HepG2 (cell line): Measurements from ENCODE around the gene GPR137. TPM values are rescaled to one million over a fixed set of nuclear protein-coding genes. Genes with fewer than 3 reads are reported as not detected.

Experiments
- ATF7-NPFF ChIP-seq: sonication (generic); formaldehyde crosslinking; IDR thresholded peaks from 2 replicates; pipeline ENCODE4 v1.8.1; 2023; ENCODE audit warnings: mild to moderate bottlenecking, low read depth, missing genetic modification reagents, moderate library complexity
- DNMT1 ChIP-seq: sonication (generic); formaldehyde crosslinking; IDR thresholded peaks from 2 replicates; pipeline ENCODE4 v1.5.1; 2020; ENCODE audit warnings: mild to moderate bottlenecking, missing genetic modification reagents
- HDAC1 ChIP-seq: sonication (generic); formaldehyde crosslinking; IDR thresholded peaks from 2 replicates; pipeline ENCODE4 v1.5.1; 2020; ENCODE audit warnings: mild to moderate bottlenecking, missing genetic modification reagents
- IRF2 ChIP-seq: IDR thresholded peaks from 2 replicates; pipeline ENCODE4 v1.6.1; 2018; ENCODE audit warnings: missing genetic modification reagents, missing compliant biosample characterization
- NR3C1 ChIP-seq: sonication (generic); formaldehyde crosslinking; IDR thresholded peaks from 2 replicates; pipeline ENCODE4 v1.4.0; 2020; ENCODE audit warnings: missing genetic modification reagents
- SIX4 ChIP-seq: sonication (generic); formaldehyde crosslinking; IDR thresholded peaks from 2 replicates; pipeline ENCODE4 v1.4.0; 2020; ENCODE audit warnings: missing genetic modification reagents
- ZFX ChIP-seq: sonication (generic); formaldehyde crosslinking; IDR thresholded peaks from 2 replicates; pipeline ENCODE4 v1.4.0; 2020; ENCODE audit warnings: mild to moderate bottlenecking, low read depth, missing genetic modification reagents, moderate library complexity
- ZNF451 ChIP-seq: sonication (generic); formaldehyde crosslinking; IDR thresholded peaks from 2 replicates; pipeline ENCODE4 v1.5.0; 2020; ENCODE audit warnings: mild to moderate bottlenecking, missing genetic modification reagents
- polyA plus RNA-seq, 8 experiments: library from polyadenylated mRNA; depleted of rRNA in 3 of 8; stranded (reverse) in 7 of 8; unstranded in 1 of 8; fragments of >200 nt; fragmentation: Illumina TruSeq in 4 of 8; extraction: Trizol in 4 of 8; gene quantifications; 2 replicates each; pipeline versions ENCODE4 v1.2.1 to v1.2.3, GENCODE V29; 2011 to 2016; ENCODE audit warnings: low read depth in 4 of 8, missing spikeins in 1 of 8, mixed read lengths in 1 of 8; ENCODE audit not compliant: insufficient read depth in 1 of 8
- total RNA-seq, 5 experiments: library from RNA; depleted of rRNA; stranded (reverse); fragments of >200 nt; fragmentation: Illumina TruSeq; extraction: Trizol; gene quantifications; 2 replicates each; pipeline ENCODE4 v1.2.3, GENCODE V29; 2016; ENCODE audit warnings: low read depth in 1 of 5
- TF ChIP-seq, protein P1 (sequence below): sonication (generic); formaldehyde crosslinking; IDR thresholded peaks from 2 replicates; pipeline ENCODE4 v1.8.1; 2023; ENCODE audit warnings: mild to moderate bottlenecking, missing genetic modification reagents
- TF ChIP-seq, protein P2 (sequence below): sonication (generic); formaldehyde crosslinking; IDR thresholded peaks from 2 replicates; pipeline ENCODE4 v1.4.0; 2020; ENCODE audit warnings: missing genetic modification reagents
- TF ChIP-seq, protein P3 (sequence below): sonication (generic); formaldehyde crosslinking; IDR thresholded peaks from 2 replicates; pipeline ENCODE4 v1.5.0; 2020; ENCODE audit warnings: missing genetic modification reagents
- TF ChIP-seq, protein P4 (sequence below): sonication (generic); formaldehyde crosslinking; IDR thresholded peaks from 2 replicates; pipeline ENCODE4 v1.5.0; 2020; ENCODE audit warnings: mild to moderate bottlenecking, missing genetic modification reagents, borderline replicate concordance
- TF ChIP-seq, protein P5 (sequence below): IDR thresholded peaks from 2 replicates; pipeline ENCODE4 v1.6.1; 2016; ENCODE audit warnings: mild to moderate bottlenecking
- TF ChIP-seq, protein P6 (sequence below), 2 experiments: fragments of 450-650 bp in 1 of 2; sonication (generic) in 1 of 2; formaldehyde crosslinking; IDR thresholded peaks; 2 replicates each; pipeline versions ENCODE4 v1.5.0 to v1.8.0; 2020 to 2022; ENCODE audit warnings: mild to moderate bottlenecking in 1 of 2, missing genetic modification reagents in 1 of 2

Gene GPR137
- total and polyA plus RNA-seq, 2 of the 13 experiments (the other 11 are each of a cell fraction or from before 2014, with no cell fraction given) = 8.5 to 13.2 TPM

DNA sequence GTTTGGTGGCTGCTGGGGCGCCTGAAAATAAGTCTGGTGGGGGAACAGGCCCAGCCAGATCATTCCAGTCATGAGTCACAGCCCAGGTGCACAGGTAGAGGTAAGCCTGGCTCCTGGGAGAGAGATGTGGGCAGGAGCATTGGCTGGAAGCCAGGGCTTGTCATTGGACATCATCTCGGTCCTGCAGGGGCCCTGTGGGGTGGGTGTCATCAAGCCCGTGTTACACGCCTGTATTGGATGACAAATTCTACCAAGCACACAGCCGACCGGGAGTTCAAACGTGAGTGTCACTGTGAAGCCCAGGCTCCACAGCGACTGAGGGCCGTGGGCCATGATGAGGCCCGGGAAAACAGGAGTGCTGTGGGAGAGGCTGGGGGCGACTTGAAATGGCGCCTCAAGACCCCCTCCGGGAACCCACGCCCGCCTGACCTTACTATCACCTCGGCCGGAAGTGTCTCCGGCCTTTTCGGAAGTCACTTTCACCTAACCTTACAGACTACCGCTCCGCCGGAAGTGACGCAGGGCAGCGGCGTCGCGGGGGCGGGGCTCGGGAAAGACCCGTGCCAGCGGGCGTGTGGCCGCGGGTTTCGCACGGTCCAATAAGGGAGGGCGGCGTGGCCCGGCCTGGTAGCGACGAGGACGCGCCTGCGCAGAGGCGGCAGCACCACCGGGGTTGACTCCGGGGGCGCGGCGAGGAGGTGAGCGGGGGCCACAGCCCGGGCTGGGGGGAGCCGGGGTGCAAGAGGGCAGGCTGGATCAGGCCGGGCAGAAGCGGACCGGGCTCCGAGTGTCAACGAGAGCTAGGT is 45.0 kb upstream of the GPR137 start, which contains the start of gene FKBP2 (continued):
- TF ChIP-seq, protein P1, sequence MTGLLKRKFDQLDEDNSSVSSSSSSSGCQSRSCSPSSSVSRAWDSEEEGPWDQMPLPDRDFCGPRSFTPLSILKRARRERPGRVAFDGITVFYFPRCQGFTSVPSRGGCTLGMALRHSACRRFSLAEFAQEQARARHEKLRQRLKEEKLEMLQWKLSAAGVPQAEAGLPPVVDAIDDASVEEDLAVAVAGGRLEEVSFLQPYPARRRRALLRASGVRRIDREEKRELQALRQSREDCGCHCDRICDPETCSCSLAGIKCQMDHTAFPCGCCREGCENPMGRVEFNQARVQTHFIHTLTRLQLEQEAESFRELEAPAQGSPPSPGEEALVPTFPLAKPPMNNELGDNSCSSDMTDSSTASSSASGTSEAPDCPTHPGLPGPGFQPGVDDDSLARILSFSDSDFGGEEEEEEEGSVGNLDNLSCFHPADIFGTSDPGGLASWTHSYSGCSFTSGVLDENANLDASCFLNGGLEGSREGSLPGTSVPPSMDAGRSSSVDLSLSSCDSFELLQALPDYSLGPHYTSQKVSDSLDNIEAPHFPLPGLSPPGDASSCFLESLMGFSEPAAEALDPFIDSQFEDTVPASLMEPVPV (CRISPR knock-in tag) = peak; percentile 26
- TF ChIP-seq DNMT1 (peak; percentile 80), ATF7-NPFF (CRISPR knock-in tag) (peak; percentile 48; the same call in 1 of the 2 replicates), HDAC1 (CRISPR knock-in tag) (peak; percentile 74), ZFX (CRISPR knock-in tag) (peak; percentile 69; the same call in 1 of the 2 replicates), SIX4 (CRISPR knock-in tag) (peak; percentile 17; the same call in 1 of the 2 replicates), IRF2 (CRISPR knock-in tag) (peak; percentile 56; the same call in 1 of the 2 replicates), ZNF451 (CRISPR knock-in tag) (peak; percentile 82), NR3C1 (CRISPR knock-in tag) (no peak)
- TF ChIP-seq, protein P2, sequence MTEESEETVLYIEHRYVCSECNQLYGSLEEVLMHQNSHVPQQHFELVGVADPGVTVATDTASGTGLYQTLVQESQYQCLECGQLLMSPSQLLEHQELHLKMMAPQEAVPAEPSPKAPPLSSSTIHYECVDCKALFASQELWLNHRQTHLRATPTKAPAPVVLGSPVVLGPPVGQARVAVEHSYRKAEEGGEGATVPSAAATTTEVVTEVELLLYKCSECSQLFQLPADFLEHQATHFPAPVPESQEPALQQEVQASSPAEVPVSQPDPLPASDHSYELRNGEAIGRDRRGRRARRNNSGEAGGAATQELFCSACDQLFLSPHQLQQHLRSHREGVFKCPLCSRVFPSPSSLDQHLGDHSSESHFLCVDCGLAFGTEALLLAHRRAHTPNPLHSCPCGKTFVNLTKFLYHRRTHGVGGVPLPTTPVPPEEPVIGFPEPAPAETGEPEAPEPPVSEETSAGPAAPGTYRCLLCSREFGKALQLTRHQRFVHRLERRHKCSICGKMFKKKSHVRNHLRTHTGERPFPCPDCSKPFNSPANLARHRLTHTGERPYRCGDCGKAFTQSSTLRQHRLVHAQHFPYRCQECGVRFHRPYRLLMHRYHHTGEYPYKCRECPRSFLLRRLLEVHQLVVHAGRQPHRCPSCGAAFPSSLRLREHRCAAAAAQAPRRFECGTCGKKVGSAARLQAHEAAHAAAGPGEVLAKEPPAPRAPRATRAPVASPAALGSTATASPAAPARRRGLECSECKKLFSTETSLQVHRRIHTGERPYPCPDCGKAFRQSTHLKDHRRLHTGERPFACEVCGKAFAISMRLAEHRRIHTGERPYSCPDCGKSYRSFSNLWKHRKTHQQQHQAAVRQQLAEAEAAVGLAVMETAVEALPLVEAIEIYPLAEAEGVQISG (CRISPR knock-in tag) = peak; percentile 88
- TF ChIP-seq, protein P3, sequence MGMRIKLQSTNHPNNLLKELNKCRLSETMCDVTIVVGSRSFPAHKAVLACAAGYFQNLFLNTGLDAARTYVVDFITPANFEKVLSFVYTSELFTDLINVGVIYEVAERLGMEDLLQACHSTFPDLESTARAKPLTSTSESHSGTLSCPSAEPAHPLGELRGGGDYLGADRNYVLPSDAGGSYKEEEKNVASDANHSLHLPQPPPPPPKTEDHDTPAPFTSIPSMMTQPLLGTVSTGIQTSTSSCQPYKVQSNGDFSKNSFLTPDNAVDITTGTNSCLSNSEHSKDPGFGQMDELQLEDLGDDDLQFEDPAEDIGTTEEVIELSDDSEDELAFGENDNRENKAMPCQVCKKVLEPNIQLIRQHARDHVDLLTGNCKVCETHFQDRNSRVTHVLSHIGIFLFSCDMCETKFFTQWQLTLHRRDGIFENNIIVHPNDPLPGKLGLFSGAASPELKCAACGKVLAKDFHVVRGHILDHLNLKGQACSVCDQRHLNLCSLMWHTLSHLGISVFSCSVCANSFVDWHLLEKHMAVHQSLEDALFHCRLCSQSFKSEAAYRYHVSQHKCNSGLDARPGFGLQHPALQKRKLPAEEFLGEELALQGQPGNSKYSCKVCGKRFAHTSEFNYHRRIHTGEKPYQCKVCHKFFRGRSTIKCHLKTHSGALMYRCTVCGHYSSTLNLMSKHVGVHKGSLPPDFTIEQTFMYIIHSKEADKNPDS = no peak; the same call in 1 of the 2 replicates
- TF ChIP-seq, protein P4, sequence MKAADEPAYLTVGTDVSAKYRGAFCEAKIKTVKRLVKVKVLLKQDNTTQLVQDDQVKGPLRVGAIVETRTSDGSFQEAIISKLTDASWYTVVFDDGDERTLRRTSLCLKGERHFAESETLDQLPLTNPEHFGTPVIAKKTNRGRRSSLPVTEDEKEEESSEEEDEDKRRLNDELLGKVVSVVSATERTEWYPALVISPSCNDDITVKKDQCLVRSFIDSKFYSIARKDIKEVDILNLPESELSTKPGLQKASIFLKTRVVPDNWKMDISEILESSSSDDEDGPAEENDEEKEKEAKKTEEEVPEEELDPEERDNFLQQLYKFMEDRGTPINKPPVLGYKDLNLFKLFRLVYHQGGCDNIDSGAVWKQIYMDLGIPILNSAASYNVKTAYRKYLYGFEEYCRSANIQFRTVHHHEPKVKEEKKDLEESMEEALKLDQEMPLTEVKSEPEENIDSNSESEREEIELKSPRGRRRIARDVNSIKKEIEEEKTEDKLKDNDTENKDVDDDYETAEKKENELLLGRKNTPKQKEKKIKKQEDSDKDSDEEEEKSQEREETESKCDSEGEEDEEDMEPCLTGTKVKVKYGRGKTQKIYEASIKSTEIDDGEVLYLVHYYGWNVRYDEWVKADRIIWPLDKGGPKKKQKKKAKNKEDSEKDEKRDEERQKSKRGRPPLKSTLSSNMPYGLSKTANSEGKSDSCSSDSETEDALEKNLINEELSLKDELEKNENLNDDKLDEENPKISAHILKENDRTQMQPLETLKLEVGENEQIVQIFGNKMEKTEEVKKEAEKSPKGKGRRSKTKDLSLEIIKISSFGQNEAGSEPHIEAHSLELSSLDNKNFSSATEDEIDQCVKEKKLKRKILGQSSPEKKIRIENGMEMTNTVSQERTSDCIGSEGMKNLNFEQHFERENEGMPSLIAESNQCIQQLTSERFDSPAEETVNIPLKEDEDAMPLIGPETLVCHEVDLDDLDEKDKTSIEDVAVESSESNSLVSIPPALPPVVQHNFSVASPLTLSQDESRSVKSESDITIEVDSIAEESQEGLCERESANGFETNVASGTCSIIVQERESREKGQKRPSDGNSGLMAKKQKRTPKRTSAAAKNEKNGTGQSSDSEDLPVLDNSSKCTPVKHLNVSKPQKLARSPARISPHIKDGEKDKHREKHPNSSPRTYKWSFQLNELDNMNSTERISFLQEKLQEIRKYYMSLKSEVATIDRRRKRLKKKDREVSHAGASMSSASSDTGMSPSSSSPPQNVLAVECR = peak; percentile 79; the same call in 1 of the 2 replicates
- TF ChIP-seq, protein P5, sequence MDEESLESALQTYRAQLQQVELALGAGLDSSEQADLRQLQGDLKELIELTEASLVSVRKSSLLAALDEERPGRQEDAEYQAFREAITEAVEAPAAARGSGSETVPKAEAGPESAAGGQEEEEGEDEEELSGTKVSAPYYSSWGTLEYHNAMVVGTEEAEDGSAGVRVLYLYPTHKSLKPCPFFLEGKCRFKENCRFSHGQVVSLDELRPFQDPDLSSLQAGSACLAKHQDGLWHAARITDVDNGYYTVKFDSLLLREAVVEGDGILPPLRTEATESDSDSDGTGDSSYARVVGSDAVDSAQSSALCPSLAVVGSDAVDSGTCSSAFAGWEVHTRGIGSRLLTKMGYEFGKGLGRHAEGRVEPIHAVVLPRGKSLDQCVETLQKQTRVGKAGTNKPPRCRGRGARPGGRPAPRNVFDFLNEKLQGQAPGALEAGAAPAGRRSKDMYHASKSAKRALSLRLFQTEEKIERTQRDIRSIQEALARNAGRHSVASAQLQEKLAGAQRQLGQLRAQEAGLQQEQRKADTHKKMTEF (CRISPR knock-in tag) = peak; percentile 76; the same call in 1 of the 2 replicates
- TF ChIP-seq, protein P6, sequence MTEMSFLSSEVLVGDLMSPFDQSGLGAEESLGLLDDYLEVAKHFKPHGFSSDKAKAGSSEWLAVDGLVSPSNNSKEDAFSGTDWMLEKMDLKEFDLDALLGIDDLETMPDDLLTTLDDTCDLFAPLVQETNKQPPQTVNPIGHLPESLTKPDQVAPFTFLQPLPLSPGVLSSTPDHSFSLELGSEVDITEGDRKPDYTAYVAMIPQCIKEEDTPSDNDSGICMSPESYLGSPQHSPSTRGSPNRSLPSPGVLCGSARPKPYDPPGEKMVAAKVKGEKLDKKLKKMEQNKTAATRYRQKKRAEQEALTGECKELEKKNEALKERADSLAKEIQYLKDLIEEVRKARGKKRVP (CRISPR knock-in tag; IDR thresholded peaks at IDR 0.05) = peak in 1 of 2 experiments; percentile 36; a peak in 1 of 4 replicates
